Epidermal melanocyte (primary cell): Measurements from ENCODE around the gene CALU.

Experiments used
- DNase-seq: peaks from one replicate; pipeline ENCODE4 v3.0.0; 2011; ENCODE audit warnings: low spot score; ENCODE audit not compliant: insufficient read length

The CALU gene

DNA sequence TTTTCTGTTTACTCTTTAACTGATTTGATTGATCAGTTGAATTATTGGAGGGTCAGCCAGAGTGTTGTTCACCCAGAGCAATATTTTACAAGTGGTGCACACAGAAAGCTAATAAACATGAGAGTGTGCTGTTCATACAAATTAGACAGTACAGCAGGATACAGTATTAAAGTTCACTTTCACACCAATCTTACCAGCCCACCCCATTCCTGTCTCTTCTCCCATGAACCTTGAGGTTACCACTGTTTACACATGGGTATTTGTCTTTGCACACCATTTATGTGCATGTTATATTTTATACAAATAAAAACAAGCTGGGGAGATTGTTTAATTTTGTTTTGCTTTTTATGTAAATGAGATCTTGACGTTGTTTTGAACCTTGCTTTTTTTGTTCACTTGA is 6.5 kb downstream of the CALU start:
- DNase-seq: no peak

DNA sequence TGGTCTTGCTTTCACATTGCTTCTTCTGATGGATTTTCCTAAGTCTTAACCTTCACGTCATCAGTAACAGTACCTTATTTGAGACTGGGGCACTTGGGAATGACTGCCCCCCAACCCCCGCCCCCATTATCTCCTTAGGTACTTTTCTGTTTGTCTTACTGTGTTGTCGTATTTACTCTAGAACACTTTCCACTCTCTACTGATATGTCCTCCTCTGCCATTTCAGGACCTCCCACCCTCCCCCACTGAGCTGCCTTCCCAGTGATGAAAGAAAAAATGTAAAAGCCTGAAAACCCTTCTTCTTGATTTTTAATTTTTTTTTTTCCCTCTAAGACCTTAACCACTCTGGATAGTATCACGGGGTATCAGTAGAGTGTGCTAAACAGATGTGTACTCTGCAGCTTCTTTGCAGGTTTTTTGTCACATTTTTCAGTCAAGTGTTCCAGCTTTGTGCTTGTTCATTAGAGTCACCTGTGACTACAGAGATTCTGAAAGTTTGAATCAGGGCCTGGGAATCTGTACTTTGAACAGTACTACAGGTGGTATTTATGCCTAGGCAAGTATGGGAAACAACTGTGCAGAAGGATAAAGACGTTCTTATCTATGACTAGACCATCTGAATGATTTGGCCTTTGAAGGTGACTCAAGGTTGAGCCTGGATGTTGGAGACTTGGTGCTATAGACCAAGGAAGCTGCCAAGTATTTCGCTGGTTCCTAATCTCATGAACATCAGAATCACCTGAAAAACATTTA is 8.3 kb downstream of the CALU start:
- no peak for DNase-seq

DNA sequence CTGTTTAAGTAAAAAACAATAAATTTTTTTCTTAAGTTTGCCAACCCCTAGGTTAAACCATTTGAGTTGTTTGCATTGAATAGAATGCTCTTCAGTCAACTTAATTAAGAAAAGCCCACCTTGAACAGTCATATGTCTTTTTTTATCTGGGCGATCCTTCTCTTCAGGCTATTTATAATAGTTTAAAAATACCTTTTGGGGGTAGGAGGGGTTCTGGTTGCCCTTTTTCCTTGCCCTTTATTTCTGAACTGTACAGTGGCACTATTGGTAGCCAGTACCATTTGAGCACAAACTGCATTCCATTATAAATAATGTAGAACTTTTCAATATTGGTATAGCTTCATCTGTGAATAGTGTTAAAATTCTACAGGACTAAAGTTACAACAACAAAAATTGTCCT is 13.1 kb downstream of the CALU start:
- no peak for DNase-seq

DNA sequence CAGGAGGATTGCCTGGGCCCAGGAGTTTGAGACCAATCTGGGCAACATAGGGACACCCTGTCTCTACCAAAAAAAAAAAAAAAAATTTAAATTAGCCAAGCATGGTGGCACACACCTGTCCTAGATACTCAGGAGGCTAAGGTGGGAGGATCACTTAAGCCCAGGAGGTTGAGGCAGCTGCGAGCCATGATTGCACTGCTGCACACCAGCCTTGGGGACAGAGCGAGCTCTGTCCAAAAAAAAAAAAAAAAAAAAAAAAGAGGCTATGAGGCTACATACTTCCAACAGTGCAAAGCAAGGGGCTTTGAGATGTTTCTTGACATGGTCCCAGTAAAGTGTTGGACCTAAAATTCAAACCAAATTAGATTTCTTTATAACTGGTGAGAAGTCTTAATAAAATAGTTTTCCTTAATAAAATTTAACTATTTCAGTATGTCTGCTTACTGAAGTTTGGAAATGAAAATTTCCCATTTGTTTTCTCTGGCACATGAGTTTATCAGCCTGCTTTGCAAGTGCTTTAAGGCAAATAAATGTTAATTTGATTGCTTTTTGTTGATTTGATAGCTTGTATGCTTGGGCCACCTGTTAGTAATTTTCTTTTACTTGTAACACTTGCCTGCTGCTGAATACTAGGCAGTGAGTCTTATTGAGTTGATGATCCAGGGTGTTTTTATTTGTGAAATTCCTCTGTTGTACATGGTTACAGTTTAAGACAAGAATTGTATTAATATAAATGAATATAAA is 16.1 kb downstream of the CALU start:
- DNase-seq: no peak

DNA sequence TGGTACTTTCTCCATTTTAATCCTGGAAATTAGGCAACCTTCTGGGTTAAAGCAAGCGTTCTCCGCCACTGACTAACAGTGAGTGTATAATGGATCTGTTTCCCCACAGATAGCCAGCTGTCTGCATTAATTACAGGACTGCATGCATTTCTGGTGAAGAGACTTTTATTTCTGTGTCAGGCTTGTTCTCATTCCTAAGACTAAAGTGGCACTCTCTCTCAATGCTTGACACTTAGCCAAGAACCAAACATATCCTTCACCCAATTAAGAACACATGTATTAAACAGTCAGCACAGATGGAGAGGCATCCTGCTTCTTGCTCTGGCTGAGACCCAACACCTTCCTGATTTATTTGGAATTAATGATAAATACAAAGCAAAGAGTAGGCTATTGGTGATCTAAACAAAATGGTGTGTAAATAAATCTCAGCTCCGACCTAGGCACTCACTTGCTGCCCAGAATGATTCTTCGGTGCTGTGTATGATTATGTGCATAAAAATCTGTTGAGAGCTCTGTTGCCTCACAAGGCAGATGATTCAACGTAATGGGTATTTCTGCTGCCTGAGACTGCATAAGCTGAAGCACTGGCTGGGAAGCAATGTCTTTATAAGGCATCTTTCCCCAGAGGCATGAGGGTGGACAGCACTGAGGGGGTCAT is 16.8 kb downstream of the CALU start:
- peak; percentile 61 for DNase-seq

DNA sequence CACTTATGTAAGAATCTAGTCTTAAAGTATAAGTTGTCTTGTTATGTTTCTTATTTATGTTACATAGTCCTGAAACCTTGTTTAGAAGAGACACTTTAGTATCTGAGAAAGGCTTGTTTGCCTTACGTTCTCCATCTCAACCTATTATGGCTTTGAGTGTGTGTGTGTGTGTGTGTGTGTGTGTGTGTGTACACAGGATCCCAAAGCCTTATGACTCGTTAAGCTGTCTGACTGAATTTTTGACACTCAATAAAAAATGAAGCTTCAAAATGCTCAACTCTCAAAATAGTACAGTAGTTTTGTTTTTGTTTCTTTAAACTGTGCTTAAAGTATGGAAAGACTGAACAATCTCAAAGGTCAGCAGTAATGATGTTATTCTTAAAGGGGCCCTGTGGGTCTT is 18.0 kb downstream of the CALU start:
- DNase-seq: no peak

DNA sequence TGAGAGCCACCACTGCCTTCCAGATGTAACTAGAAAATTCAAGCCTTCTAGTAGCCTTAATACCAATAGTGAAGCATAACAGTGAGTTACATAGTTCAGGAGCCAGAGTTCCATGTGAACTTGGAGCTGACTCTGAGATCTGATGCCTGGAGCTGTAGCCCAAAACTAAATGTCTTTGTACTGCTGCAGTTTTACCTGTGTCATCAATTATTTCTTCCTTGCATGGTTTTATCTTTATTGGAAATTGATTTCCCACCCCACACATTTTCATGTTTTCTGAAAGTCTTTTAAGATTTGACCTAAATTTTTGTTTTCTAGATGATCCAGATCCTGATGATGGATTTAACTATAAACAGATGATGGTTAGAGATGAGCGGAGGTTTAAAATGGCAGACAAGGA is 19.4 kb downstream of the CALU start:
- DNase-seq: no peak

DNA sequence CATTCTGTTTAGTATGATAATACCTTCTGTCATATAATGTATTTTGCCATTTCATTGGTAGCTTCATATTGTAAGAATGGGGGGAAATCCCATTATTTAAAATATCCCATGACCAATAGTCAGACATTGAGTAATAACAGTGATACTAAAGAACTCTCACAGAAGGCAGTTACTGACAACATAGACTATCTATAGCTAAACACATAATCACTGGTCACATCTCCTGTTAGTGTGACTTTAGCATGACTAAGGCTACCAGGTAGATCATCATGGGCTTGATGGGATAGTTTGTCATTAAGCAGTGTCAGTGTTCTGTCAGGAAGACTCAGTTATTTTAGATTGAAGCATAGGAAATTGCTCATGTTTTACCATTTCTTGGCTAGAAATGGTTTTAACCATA is 20.1 kb downstream of the CALU start:
- no peak for DNase-seq

DNA sequence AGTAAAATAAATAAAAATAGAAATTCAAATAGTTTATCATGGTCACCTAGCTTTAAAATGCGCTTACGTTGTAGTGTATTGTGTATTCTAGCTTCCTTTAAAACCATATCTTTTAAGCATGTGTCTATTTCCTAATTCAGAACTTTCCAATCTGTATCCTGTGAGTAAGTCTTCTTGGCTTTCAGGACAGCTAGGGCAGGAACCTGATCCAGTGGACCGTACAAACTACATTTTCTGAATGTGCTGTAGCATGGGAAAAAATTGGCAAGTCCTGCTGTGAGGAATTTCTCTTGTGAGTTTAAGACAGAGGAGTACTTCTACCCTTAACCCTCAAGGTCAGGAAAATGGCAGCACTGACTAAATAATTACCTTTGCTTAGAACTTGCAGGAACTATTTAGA is 24.4 kb downstream of the CALU start:
- DNase-seq: no peak

DNA sequence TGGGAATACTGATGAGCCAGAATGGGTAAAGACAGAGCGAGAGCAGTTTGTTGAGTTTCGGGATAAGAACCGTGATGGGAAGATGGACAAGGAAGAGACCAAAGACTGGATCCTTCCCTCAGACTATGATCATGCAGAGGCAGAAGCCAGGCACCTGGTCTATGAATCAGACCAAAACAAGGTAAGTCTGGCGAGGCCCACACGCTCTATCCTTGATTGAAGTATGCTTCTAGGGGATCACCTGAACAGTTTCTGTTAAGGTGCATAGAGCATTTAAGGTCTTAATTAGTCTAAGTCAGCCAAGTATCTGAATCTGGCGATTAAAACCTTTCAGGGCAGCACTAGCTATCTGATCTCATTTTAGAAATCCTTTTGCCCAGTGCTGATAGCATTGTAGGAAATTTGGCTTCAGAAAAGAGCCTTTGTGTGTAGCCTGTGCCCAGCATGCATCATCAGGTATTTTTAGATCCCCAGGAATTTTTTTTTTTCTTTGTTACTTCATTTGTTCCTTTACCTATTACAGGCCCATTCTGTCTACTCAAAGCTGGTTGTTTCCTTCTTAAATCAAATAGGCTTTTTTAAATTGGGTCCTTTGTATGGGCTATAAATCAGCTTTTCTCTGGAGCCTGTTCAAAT is 28.4 kb downstream of the CALU start:
- DNase-seq: no peak

DNA sequence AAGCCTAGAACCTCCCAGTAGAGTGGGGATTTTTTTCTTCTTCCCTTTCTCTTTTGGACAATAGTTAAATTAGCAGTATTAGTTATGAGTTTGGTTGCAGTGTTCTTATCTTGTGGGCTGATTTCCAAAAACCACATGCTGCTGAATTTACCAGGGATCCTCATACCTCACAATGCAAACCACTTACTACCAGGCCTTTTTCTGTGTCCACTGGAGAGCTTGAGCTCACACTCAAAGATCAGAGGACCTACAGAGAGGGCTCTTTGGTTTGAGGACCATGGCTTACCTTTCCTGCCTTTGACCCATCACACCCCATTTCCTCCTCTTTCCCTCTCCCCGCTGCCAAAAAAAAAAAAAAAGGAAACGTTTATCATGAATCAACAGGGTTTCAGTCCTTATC is 31.1 kb downstream of the CALU start:
- no peak for DNase-seq

DNA sequence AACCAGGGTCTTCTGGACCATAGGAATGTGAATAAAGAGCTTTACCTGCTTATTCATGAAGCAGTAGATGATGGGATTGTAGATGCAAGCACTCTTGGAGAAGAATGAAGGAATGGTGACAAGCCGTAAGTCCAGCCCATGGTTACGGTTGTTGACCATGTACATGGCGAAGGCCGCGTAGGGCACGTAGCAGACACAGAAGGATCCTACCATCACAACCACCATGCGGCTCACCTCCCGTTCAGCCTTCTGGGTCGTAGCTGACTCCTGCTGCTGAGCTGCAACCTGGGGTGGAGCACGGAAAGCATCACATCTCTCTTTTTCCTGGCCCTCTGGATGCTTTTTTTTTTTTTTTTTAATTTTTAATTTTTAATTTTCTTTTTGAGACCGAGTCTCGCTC is 34.4 kb downstream of the CALU start:
- DNase-seq: no peak

DNA sequence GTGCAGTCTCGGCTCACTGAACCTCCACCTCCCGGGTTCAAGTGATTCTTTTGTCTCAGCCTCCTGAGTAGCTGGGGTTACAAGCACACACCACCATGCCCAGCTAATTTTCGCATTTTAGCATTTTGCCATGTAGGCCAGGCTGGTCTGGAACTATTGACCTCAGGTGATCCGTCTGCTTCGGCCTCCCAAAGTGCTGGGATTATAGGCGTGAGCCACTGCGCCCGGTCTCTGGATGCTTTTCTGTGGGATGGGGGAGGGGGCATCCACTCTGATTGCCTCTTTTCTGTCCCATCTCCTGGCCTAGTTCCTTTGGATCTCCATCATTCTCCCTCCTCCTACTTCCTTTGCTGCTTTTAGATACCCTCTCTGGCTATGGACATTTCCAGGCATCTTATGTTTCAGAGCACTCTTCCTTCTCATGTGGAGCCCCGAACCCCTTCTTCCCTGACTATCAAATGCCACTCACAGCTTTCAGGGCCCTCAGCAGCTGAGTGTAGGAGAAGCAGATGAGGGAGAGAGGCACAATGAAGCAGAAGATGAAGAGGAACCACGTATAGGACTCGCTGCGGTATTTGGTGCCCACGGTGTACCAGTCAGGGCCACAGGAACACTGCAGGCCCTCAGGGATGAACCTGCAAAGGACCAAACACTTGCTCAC is 35.0 kb downstream of the CALU start:
- no peak for DNase-seq

DNA sequence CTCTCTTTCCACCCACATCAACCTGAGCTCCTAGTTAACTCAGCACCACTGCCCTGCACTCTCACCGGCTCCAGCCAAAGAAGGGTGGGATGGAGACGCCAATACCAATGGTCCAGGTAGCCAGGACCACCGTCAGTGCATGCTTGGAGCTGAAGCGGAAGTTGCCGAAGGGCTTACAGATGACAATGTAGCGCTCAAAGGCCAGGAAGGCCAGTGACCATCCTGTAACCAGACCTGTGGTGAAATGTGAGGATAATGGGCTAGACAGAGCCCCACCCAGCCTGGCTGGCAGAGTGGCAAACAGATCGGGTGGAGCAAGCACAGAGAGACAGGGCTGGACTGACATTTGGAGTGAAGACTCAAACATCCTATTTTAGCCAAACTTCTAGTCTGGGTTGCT is 35.8 kb downstream of the CALU start:
- no peak for DNase-seq

DNA sequence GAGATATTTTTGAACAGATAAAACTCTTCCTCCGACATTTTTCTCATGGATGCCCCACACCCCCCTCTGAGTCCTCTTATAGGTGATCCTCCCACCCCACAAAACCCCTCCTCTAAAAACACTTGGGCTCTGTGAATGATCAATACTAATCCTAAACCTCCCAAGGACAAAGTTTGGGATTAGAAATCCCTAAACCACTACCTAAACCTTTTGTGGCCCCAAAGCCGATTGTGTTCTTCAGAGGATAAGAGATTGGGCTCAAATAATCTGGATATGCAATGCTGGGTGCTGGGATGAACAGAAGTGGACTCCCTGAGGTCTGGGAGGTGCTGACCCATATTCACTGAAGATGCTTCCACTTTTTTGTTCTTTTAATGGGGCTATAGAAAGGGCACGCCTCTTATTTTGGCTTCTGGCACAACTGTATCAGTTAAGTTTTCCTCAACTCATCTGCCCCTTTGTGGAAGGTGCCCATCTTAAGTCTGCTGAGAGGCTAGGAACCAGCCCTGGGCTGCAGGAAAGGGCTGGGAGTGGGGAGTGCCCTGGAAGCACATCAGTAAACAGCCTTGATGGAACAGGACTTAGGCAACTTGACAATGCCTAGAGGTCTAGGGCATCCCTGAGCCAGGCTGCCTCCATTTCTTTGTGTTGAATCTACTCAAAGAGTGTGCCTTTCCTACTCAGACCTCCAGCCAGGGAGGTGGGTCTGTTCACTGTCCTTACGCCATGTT is 36.8 kb downstream of the CALU start, which contains the start of gene OPN1SW:
TSS of gene OPN1SW (minus strand) at position 51 of the 731 bp plus-strand sequence. CDS start at position 38, 13 bp downstream.
- DNase-seq: no peak

DNA sequence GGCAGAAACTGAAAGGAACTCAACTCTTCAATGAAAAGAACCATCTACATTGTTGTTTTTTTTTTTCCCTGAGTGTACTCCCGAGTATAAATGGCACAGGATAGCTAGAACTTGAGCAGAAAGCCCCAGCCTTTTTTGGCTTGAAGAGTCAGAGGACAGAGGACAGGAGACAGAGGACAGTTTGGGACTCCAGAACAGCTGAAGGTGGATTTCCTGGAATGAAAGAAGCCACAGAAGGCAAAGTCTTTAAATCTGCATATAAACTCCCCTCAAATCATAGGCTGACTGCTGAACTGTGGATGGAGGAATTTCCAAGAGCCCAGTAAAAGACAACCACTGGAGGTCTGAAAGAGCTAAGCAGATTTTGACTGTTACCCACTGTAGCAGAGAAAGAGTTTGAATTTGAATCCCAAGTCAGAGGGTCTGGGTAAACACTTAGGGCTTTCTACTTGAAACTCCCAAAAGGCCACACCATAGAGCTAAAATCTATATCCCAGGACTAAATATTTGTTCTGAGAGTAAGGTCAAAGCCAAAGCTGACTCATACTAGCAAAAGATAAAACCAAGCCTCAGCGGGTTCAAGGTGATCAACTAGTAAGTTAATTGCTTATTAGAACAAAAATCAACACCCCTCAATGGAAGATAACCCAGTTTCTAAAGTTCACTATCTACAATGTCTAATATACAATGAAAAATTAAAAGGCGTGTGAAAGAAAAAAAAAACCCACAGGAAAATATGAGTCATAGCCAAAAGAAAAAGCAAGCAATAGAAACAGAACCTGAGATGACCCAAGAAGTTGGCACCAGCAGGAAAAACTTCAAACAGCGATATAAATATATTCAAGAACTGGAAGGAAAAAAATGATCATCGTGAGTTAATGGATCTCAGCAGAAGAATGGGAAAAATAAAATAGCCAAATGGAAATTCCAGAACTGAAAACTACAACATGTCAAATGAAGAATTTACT is 38.3 kb downstream of the CALU start:
- no peak for DNase-seq

DNA sequence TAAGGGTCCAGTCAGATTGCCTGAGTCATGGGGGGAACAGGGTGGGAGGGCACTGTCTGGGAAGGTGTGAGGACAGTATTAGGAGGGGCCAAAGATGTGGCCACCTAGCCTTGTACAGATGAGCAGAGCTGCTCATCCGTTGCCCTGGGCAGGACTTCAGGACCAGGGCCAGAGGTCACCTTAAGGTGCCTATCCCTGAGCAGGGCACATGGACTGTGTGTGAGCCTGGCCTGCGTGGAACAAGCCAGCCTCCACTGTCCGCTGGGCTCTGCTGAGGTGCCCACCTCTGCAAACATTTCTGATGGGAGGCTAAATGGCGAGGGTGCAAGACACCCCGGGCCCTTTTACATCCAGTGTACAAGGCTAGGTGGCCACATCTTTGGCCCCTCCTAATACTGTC is 39.8 kb downstream of the CALU start:
- no peak for DNase-seq

DNA sequence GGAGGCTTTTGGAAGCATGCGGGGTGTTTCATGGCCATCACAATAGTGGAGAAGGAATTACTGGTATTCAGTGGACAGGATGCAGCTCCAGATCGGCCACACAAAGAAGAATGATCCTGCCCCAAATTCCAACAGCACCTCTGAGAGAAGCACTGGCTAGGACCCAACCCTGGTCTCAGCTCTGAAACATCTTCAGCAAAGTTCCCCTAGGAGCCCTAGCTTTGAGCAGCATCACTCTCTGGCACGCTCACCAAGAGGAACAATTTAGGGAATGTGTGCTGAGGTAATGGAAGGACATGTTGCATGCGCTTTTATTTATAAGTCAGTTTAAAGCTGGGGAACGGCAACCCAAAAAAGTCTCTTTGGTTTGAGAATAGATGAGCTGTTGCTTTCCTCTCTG is 42.0 kb downstream of the CALU start:
- DNase-seq: no peak

DNA sequence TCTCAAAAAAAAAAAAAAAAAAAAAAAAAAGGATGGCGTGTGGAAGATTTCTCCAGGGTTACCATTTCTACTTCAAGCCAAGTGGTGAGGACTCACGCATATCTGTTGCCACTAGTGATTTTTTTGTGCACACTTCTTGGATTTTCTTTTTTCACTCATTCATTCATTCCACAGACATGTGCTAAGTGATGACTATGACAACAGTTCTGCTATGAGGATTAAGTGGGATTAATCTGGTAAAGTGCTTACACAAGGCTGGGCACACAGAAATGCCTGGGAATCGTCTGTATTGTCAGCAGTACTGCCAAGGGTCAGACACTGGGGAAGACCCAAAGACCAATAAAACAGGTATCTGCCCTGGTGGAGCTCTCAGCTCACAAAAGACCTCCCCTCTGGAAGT is 42.7 kb downstream of the CALU start:
- DNase-seq: no peak
